Stimulated activated CD4-positive, alpha-beta T cell treated with anti-CD3 and anti-CD28 coated beads, Interleukin-4, amount 100 ng/mL, for 24 hours (primary cell): ENCODE measurements around the gene CPXM2.
"Not testable (repeated sequence)": the region's sequence is repeated elsewhere in the genome, so short reads cannot be mapped to it uniquely, and the experiment has no call there.

ENCODE experiments used
- DNase-seq: peaks from one replicate; pipeline ENCODE4 v3.0.0-alpha.2; 2020

The CPXM2 gene

DNA sequence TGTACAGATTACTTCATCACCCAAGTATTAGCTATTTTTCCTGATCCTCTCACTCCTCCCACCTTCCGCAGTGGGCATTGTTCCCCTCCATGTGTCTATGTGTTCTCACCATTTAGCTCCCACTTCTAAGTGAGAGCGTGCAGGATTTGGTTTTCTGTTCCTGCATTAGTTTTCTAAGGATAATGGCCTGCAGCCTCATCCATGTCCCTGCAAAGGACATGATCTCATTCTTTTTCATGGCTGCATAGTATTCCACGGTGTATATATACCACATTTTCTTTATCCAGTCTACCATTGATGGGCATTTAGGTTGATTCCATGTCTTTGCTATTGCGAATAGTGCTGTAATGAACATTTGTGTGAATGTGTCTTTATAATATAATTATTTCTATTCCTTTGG lies 154.7 kb downstream of the CPXM2 start:
- not testable (repeated sequence) for DNase-seq

DNA sequence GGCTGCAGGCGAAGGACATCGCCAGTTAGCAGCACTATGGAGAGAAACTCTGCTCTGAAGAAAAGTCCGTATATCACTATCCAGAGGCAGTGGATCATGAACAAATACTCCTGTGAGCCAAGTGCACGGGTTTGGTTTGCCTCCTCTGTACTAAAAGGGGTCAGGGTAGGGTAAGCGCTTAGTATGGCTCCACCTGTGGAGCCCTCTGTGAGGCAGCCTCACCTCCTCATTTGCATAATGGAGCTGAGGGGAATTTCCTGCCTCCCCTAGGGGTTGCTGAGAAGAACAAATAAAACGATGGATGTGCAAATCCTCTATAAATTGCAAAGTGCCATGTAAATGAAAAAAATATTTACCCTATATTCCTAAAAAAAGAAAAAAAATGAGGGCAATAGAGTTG lies 162.1 kb downstream of the CPXM2 start:
- no peak for DNase-seq

DNA sequence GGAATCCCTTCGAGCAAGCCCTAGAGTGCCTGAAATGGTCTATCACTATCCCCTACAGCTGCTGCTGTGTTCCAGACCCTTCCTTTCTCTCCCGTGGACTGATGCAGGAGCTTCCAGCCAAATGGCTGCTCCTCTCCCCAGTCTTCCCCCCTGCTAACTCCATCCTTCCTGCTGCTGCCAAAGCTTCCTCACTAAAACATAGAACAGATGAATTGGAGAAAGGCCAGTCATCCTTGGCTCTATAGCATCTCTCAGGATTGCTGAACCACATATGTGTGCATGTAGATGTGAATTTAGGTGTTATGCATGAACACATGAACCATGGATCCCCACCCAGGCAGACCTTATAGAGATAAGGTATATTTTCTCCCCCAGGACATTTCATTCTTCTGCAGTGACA lies 164.8 kb downstream of the CPXM2 start:
- no peak for DNase-seq

DNA sequence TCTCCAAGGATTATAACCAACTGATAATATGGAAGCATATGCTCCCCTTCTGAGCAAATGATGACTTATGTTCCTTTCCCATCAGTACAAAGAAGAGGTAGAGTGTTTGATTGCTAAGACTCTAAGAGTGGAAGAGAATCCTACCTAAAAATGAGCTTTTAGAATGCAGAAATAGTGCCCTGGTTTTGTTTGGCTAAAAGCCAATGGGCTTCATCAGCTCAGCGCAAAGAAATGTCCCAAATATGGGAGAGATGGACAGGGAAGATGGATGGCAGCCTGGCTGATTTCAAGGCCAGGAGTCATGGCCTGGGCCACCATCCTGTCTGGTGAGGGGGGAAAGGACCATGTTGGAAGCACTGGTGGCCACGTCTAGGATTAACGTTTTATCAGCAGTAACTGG lies 165.2 kb downstream of the CPXM2 start:
- DNase-seq = no peak

DNA sequence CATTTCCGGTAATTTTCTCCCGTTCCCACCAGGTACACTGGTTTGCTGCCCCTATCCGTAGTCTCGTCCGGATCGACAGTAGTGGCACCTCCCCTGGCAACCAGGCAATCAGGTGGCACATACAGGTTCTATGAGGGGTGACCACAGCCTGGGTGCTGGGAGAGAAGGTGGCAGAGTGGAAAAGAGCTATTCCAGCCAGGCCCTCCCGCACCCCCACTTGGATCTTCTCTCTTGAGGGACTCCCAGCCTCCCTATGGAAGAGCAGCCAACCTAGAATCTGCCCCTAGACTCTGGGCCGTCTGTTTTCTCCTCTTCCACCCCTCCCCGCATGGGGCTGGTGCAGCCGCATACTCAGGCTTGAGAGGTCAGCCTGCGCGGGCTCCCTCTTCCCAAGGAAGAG lies 166.9 kb downstream of the CPXM2 start:
- DNase-seq = no peak

DNA sequence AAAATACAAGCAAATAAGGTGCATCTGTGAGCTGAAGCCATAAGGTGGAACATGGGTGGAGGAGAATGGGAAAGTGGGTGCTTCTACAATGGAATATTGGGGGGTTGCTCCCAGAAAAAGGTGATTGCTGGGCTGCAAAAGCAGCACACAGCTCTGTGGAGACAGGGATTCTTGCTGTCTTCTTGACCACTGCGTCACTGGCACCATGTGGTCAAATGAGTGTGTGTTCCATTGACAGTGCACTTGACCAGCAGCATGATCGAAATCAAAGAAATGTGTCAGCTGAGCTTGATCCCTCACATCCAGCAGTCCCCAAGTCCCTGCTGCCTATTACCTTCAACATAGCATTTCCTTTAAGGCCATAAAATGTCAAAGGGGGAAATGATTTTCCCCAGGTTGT lies 169.3 kb downstream of the CPXM2 start:
- no peak for DNase-seq

DNA sequence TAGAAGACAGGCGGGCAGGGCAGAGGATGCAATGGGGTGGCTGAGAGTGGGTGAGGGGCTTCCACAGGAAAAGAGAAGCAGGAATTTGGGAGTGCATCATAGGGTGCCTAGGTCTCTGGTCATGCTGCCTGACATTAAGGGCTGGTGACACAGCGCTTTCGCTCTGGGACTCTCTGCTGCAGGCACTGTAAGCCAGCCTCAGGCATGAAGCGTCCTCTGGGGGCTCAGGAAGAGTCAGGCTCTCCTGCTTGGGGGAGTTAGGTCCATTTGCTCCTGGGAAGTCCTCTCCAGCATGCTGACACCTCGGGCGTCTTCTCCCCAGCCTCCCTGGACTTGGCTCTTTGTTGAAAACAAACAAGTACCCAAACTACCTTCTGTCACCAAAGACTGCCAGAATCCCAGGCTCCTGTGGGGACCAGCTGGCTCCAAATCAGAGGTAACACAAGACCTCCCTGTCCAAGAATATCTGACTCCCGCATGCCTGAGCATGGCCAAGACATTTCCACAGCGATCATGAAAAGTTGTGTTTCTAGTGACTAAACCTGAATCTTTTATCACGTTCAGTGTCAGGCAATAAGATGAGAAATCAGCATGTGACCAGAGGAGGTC lies 170.1 kb downstream of the CPXM2 start:
- no peak for DNase-seq

DNA sequence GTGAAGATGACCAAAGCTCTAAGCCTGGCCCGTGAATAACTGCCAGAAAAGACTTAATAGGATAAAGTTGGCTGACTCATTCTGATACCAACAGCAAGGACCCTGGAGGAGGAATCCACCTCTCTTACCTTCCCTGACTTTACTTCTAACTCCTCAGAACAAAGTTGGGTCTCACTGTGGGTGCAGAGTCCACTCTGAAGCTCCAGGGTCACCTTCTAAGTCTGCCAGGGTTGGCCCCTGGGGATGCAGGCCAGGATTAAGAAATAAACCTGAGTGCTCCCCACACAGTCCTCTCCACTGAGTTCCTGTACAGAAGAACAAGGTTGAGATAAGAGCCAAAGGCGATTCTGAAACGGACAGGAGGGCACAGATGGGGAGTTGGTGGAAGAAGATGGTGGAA lies 171.1 kb downstream of the CPXM2 start:
- no peak for DNase-seq

DNA sequence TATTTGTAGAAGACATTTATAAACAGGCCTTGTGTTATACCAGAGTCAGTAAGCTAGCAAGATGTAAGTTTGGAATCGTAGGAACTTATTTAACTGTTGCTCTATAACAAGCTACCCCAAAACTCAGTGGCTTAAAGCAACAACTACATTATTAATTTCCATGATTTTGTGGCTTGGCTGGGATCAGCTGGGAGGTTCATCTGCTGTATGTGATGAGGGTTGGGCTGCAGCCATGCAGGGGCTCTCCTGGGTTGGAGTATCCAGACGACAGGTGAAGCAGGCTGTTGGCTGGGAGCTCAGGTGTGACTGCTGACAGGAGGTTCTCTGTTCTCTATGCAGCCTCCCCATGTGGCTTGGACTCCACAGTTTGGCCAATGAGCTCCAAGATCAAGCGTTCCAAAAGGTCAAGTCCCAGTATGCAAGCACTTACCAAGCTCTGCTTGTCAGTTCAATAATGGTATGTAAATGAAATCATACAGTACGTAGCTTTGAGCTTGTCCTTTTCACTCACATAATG lies 173.0 kb downstream of the CPXM2 start:
- DNase-seq = no peak

DNA sequence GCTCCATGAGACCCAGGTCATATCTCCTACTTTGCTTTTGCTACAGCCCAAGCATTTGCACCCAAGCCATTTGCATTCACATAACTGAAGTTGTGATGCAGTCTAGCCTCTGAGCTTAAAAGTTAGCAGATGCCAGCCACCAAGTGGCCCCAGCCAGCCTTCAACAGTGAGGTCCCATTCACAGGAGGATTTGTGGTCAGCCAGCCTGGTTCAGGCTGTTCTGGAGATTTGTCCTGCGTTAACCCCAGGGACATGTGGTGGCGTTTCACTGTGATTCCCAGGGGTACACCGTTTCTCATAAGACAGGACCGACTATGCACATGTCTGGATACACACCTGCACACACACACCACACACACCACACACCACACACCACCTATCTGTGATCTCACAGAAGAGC lies 174.3 kb downstream of the CPXM2 start:
- no peak for DNase-seq

DNA sequence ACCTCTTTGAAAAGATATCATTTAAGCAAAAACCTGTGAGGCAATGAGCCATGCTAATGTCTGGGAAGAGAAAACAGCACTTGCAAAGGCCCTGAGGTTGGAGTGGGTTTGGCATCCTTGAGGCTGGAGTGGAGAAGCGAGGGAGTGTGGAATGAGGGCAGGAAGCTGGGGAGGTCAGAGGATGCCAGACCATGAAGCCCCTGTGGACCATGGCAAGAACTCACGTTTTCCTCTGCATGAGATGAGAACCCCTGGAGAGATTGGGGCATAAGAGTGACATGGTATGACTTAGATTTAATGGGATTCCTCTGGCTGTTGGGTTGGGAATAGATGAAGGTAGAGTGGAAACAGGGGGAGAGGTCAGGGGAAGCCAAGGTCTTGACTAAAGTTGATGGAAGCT lies 176.1 kb downstream of the CPXM2 start:
- no peak for DNase-seq

DNA sequence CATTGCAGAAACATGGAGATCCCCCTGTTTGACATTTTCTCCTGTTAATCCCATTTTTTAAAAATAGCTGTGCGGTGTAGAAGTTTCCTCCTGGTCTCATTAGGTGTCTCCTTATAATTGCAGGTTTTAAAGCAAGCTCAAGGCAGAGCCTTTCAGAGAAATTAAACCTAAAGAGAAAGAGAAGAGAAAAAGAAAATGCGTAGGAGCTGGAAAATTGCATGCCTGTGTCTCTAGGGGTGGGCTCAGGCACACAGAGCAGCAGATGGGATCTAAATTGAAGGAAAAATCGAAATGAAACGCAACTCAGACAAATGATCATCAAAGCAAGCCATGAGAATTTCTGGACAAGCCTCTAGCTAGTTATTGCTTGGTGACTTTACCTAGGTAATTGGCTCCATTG lies 185.4 kb downstream of the CPXM2 start:
- DNase-seq = no peak

DNA sequence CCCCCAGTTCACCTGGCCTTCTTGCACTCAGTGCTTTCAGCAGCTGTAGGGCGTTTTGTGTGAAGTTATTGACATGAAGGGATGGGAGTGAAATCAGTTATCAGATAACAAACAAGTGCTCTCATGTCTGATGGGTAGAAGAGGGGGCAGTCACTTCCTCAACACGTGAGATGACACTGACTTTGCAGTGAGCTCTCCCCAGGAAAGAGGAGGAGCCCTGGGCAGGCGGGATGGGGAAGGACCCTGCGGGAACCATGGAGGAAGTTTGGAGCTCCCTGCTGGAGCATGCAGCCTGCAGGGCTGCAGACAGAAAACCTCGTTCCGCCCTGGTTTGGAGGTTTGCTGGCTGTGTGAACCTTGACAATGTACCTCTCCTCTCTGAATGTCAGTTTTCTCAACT lies 186.8 kb downstream of the CPXM2 start:
- no peak for DNase-seq

DNA sequence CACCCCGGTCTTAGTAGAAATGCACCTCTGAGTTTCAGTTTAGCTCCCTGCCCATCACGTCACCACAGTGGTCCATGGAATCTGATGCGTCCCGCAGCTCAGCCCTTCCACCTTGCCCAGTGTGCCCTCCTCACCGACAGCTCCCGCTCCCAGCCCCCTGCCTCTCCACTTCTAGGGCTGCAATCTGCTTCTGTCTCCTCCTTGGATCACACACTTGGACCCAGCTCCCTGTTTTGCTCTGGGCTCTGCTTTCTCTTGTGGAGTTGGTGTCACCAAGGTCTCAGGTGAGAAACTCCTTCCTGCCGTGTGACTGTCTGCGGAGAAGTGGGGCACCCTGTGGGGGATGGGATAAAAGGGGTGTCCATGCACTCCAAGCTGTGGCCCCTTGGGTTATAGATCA lies 187.5 kb downstream of the CPXM2 start:
- no peak for DNase-seq

DNA sequence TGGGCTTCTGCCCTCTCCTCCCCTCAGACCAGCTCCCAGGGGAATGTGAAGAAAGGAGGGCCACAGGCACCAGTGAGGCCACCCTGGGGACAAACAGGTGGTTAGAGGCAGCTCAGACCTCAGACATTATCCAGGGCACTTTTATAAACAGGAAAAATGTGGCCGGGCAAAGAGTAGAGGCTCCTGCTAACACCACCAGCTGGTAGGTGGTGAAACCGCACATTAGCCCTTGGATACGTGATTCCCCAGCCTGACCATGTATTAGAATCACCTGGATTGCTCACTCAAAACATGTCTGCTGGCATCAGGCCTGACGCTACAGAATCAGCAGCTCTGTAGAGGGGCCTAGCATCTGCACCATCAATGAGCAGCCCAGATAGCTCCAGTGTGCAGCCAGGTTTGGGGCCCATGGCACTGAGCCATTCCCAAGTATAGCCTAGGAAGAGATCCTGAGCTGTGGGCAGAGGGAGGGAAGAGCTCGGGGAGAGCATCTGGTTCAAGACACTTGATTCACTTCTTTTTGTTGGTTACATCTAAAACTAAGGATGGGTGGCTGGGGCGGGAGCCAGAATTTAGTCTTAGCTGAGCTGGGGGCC lies 188.3 kb downstream of the CPXM2 start:
- no peak for DNase-seq
